Sigmoid colon (tissue), 4 donors: ENCODE measurements around the gene GAS6.

Experiments
- CTCF ChIP-seq, 4 experiments: fragments of 450-650 bp in 3 of 4; fragments of 200-600 bp in 1 of 4; IDR thresholded peaks; one replicate each; pipeline ENCODE4 v1.5.1; 2016 to 2019; ENCODE audit warnings: antibody characterized with exemption in 4 of 4, mild to moderate bottlenecking in 3 of 4, moderate library complexity in 2 of 4
- EP300 ChIP-seq, 4 donors: sonication (generic); formaldehyde crosslinking; IDR thresholded peaks; one replicate each; pipeline ENCODE4 v1.6.1; 2017; ENCODE audit warnings: antibody characterized with exemption in 4 of 4

- TF ChIP-seq CTCF (IDR thresholded peaks at IDR 0.05) = no peak
- no peak for TF ChIP-seq EP300 (IDR thresholded peaks at IDR 0.05)
Measured at GRCh38 chr13:113813070-113813748, 50.7 kb downstream of the GAS6 start.
